Measurements from ENCODE around the gene ZSWIM1.

The ZSWIM1 gene

DNA sequence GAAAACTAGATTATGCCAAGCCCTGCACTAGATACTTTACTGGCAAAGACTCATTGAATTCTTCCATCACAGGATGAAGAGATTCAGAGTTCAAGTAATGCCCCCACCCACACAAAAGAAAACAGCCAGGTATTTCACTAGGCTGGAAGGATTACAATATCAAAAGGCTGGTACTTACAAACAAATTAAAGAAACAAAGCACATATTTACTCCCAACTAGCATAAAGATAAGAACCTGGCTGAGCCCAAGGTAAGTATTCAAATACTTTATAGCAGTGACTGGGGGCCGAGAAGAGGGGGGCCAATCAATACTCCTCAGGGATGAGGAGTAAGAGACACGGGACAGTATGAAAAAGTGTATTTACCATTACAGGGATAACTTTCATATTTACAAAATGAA lies 27.5 kb upstream of the ZSWIM1 start:
- TF ChIP-seq ZBTB7A (IDR thresholded peaks at IDR 0.05; ENCODE audit: low read depth): no peak
- TF ChIP-seq, protein P1, sequence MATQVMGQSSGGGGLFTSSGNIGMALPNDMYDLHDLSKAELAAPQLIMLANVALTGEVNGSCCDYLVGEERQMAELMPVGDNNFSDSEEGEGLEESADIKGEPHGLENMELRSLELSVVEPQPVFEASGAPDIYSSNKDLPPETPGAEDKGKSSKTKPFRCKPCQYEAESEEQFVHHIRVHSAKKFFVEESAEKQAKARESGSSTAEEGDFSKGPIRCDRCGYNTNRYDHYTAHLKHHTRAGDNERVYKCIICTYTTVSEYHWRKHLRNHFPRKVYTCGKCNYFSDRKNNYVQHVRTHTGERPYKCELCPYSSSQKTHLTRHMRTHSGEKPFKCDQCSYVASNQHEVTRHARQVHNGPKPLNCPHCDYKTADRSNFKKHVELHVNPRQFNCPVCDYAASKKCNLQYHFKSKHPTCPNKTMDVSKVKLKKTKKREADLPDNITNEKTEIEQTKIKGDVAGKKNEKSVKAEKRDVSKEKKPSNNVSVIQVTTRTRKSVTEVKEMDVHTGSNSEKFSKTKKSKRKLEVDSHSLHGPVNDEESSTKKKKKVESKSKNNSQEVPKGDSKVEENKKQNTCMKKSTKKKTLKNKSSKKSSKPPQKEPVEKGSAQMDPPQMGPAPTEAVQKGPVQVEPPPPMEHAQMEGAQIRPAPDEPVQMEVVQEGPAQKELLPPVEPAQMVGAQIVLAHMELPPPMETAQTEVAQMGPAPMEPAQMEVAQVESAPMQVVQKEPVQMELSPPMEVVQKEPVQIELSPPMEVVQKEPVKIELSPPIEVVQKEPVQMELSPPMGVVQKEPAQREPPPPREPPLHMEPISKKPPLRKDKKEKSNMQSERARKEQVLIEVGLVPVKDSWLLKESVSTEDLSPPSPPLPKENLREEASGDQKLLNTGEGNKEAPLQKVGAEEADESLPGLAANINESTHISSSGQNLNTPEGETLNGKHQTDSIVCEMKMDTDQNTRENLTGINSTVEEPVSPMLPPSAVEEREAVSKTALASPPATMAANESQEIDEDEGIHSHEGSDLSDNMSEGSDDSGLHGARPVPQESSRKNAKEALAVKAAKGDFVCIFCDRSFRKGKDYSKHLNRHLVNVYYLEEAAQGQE (IDR thresholded peaks at IDR 0.05; ENCODE audit: low read depth): no peak
- TF ChIP-seq FOXM1 (IDR thresholded peaks at IDR 0.05; ENCODE audit: borderline replicate concordance, low read depth): no peak

- no peak for TF ChIP-seq TEAD4 (IDR thresholded peaks at IDR 0.05)
- TF ChIP-seq, protein P2, sequence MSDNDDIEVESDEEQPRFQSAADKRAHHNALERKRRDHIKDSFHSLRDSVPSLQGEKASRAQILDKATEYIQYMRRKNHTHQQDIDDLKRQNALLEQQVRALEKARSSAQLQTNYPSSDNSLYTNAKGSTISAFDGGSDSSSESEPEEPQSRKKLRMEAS (IDR thresholded peaks at IDR 0.05): peak; percentile 60
- peak; percentile 56; the same call in 1 of the 2 replicates for TF ChIP-seq CREB1 (IDR thresholded peaks at IDR 0.05; ENCODE audit: low read depth)
- peak; percentile 91 for TF ChIP-seq TAF1 (IDR thresholded peaks at IDR 0.05; ENCODE audit: low read depth)
- TF ChIP-seq EGR1 (IDR thresholded peaks at IDR 0.05): 0 out of 2 replicates have a peak, but pooled peaks have one; percentile 25
- TF ChIP-seq YY1 (IDR thresholded peaks at IDR 0.05; ENCODE audit: low read depth): peak; percentile 41; the same call in 1 of the 2 replicates
- no peak for TF ChIP-seq RAD21 (IDR thresholded peaks at IDR 0.05; ENCODE audit: low read depth)
- TF ChIP-seq EP300 (IDR thresholded peaks at IDR 0.05; ENCODE audit: borderline replicate concordance): peak; percentile 34; the same call in 1 of the 2 replicates
Observed at GRCh38 chr20:45857114-45857881, 23.7 kb upstream of the ZSWIM1 start, which contains the start of the genes ACOT8 and ZSWIM3. ACOT8 (minus strand) TSS chr20:45857392; CDS start chr20:45857315, 77 bp downstream. ZSWIM3 (plus strand) TSS chr20:45857614; CDS start chr20:45857826, 212 bp downstream.

DNA sequence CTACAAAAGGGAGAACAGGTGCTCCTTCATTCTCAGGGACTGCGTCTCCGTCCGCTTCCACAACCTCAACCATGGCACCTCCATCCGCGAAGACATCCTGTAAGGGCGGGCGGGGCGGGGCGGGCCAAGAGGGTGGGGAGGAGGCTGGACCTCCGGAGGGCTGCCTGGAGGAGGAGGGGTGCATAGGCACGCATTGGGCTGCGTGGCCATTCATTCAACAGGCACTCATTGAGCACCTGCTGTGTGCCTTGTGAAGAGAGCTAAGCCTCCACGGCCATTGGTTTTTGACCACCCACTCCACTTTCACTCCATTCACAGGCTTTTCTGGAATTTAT lies 23.2 kb upstream of the ZSWIM1 start:
- TF ChIP-seq FOXM1 (IDR thresholded peaks at IDR 0.05; ENCODE audit: borderline replicate concordance, low read depth) (no peak), TAF1 (IDR thresholded peaks at IDR 0.05; ENCODE audit: low read depth) (no peak), USF1 (IDR thresholded peaks at IDR 0.05) (no peak), EGR1 (IDR thresholded peaks at IDR 0.05) (no peak), CREB1 (IDR thresholded peaks at IDR 0.05; ENCODE audit: low read depth) (no peak), CEBPB (IDR thresholded peaks at IDR 0.05) (no peak), RAD21 (IDR thresholded peaks at IDR 0.05; ENCODE audit: low read depth) (no peak), TEAD4 (IDR thresholded peaks at IDR 0.05) (no peak), NFIC (IDR thresholded peaks at IDR 0.05) (no peak), ZBTB7A (IDR thresholded peaks at IDR 0.05; ENCODE audit: low read depth) (no peak), EP300 (IDR thresholded peaks at IDR 0.05; ENCODE audit: borderline replicate concordance) (no peak), YY1 (IDR thresholded peaks at IDR 0.05; ENCODE audit: low read depth) (no peak), TCF12 (IDR thresholded peaks at IDR 0.05; ENCODE audit: low read depth) (no peak)
- TF ChIP-seq, protein P1 (IDR thresholded peaks at IDR 0.05; ENCODE audit: low read depth): no peak
- TF ChIP-seq, protein P2 (IDR thresholded peaks at IDR 0.05): no peak

- TF ChIP-seq EP300 (IDR thresholded peaks at IDR 0.05; ENCODE audit: borderline replicate concordance): no peak
- TF ChIP-seq TAF1 (IDR thresholded peaks at IDR 0.05; ENCODE audit: low read depth): no peak
- TF ChIP-seq TEAD4 (IDR thresholded peaks at IDR 0.05): no peak
- TF ChIP-seq NFIC (IDR thresholded peaks at IDR 0.05): no peak
- TF ChIP-seq EGR1 (IDR thresholded peaks at IDR 0.05): no peak
- TF ChIP-seq ZBTB7A (IDR thresholded peaks at IDR 0.05; ENCODE audit: low read depth): no peak
- no peak for TF ChIP-seq FOXM1 (IDR thresholded peaks at IDR 0.05; ENCODE audit: borderline replicate concordance, low read depth)
- TF ChIP-seq, protein P2 (IDR thresholded peaks at IDR 0.05): no peak
- TF ChIP-seq, protein P1 (IDR thresholded peaks at IDR 0.05; ENCODE audit: low read depth): no peak
- TF ChIP-seq YY1 (IDR thresholded peaks at IDR 0.05; ENCODE audit: low read depth): no peak
- no peak for TF ChIP-seq CREB1 (IDR thresholded peaks at IDR 0.05; ENCODE audit: low read depth)
- no peak for TF ChIP-seq TCF12 (IDR thresholded peaks at IDR 0.05; ENCODE audit: low read depth)
- no peak for TF ChIP-seq CEBPB (IDR thresholded peaks at IDR 0.05)
- no peak for TF ChIP-seq USF1 (IDR thresholded peaks at IDR 0.05)
- TF ChIP-seq RAD21 (IDR thresholded peaks at IDR 0.05; ENCODE audit: low read depth): no peak
Observed at GRCh38 chr20:45859916-45860315, 21.1 kb upstream of the ZSWIM1 start.
